ACHN (cell line): ENCODE results near the gene SLC26A3.

Experiments used
- DNase-seq: peaks from one replicate; pipeline ENCODE4 v3.0.0-alpha.2; 2015
- in situ Hi-C: cut with HindIII; loops from 2 replicates; pipeline ENCODE4 v1.10.0; 2017; ENCODE audit warnings: low sequenced_read_pairs, low pct_ligation_motif_present, low pct_unique_long_range_greater_than_20kb

Gene SLC26A3

DNA sequence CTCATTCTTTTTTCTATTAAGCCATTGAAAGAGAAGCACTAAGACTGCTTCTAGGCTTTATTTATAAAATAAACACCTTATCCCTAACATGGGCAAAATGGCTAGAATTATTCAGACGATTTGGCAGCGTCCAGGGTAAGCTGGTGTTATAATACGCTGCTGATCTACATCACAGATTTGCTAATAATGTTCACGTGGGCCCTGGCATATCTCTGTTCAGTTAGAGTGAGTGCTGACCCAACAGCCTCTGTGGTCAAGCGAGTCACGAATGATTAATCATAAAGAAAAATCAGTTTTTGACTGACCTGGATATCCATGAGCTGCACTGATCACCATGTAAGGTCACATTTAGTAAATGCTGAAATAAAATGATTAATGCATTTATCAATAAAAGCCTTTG, 87.5 kb downstream of the SLC26A3 start:
- in situ Hi-C loops = no loop called here
- DNase-seq = peak; percentile 18
